GM18951 (cell line): Measurements from ENCODE around the gene SPATA17.
"Not testable (repeated sequence)": the region's sequence is repeated elsewhere in the genome, so short reads cannot be mapped to it uniquely, and the experiment has no call there.

ENCODE experiments used
- POLR2A ChIP-seq: IDR thresholded peaks from 4 replicates; pipeline ENCODE4 v1.6.1; 2011; ENCODE audit warnings: mild to moderate bottlenecking; ENCODE audit not compliant: insufficient read length, insufficient read depth; ENCODE audit errors: extremely low read depth
- in situ Hi-C: fragments of 300-500 bp; cut with MboI; formaldehyde crosslinking; loops from one replicate; pipeline ENCODE4 v1.12.0; 2022; ENCODE audit warnings: low sequenced_read_pairs, mixed read lengths, inconsistent platforms; ENCODE audit not compliant: unreplicated experiment

SPATA17 gene

GRCh38 chr1:217630711-217631591 lies at the start of gene SPATA17, which contains the start of gene GPATCH2:
Gene SPATA17, plus strand, starts transcription at chr1:217631344. Its CDS starts 35 bp downstream, at chr1:217631379.
Gene GPATCH2, minus strand, starts transcription at chr1:217631090. Its CDS starts 119 bp downstream, at chr1:217630971.
- in situ Hi-C loops = no loop called here
- TF ChIP-seq POLR2A = peak; percentile 75

- in situ Hi-C loops = not testable (repeated sequence)
Observed at GRCh38 chr1:217584286-217584811, 46.8 kb upstream of the SPATA17 start.

- in situ Hi-C loops = no loop called here
- no peak for TF ChIP-seq POLR2A
Observed at GRCh38 chr1:217585577-217585976, 45.6 kb upstream of the SPATA17 start.

GRCh38 chr1:217586586-217586985 lies 44.6 kb upstream of the SPATA17 start:
- in situ Hi-C loops = no loop called here
- TF ChIP-seq POLR2A = no peak

- no peak for TF ChIP-seq POLR2A
- in situ Hi-C loops = no loop called here
Observed at GRCh38 chr1:217590598-217590997, 40.5 kb upstream of the SPATA17 start.

GRCh38 chr1:217599154-217599553 lies 32.0 kb upstream of the SPATA17 start:
- in situ Hi-C loops = no loop called here
- TF ChIP-seq POLR2A = no peak

- no peak for TF ChIP-seq POLR2A
- in situ Hi-C loops = no loop called here
Observed at GRCh38 chr1:217602380-217602779, 28.8 kb upstream of the SPATA17 start.

GRCh38 chr1:217605390-217605789 lies 25.8 kb upstream of the SPATA17 start:
- in situ Hi-C loops = no loop called here
- no peak for TF ChIP-seq POLR2A

- in situ Hi-C loops = no loop called here
- TF ChIP-seq POLR2A = no peak
Observed at GRCh38 chr1:217614200-217614712, 16.9 kb upstream of the SPATA17 start.

GRCh38 chr1:217617126-217617525 lies 14.0 kb upstream of the SPATA17 start:
- no peak for TF ChIP-seq POLR2A

GRCh38 chr1:217620814-217621213 lies 10.3 kb upstream of the SPATA17 start:
- in situ Hi-C loops = no loop called here
- no peak for TF ChIP-seq POLR2A

More at GRCh38 chr1:217617126-217617525, 14.0 kb upstream of the SPATA17 start:
- in situ Hi-C loops = no loop called here

- TF ChIP-seq POLR2A = no peak
- in situ Hi-C loops = no loop called here
Observed at GRCh38 chr1:217622042-217622441, 9.1 kb upstream of the SPATA17 start.

GRCh38 chr1:217626321-217626720 lies 4.8 kb upstream of the SPATA17 start:
- no peak for TF ChIP-seq POLR2A
- in situ Hi-C loops = no loop called here

GRCh38 chr1:217627431-217627830 lies 3.7 kb upstream of the SPATA17 start:
- TF ChIP-seq POLR2A = no peak
- in situ Hi-C loops = no loop called here
